ENCODE data around the gene S100A14. TPM values are rescaled to one million over a fixed set of nuclear protein-coding genes. Genes with fewer than 3 reads are reported as not detected.

S100A14 gene
- total RNA-seq, 4 donors from 2014 or later, result 112 to 175 (median 132) TPM

DNA sequence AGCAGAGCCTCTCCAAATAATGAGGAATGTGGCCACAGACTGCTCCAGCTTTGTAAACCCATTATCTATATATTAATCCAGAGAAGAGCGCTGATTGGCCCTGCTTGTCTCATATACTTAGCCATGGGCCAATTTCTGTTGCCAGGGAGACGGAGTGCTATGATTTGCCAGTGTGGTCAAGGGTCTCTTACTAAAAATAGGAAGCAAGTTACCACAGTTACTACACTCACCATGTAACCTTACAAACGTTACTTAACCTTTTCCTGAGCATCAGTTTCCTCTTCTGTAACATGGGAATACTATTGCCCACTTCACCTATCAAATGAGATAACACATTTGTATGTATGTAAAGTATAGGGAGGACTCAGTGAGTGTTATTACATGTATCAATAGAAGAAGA is 42.8 kb downstream of the S100A14 start:
- intact Hi-C loops (cut with DNase I), result loop anchor here (10.0 kb wide), 1 partner anchor 91 kb away; no protein-coding TSS in a partner anchor
- WGBS, 2 donors, result 73 to 84% methylated on average over 3 of the region's 3 CpGs
- peaks cover 4 to 14% of the 10 kb centered on the region in 2 donors for H3K4me1 ChIP-seq
- H3K9me3 ChIP-seq, result no peaks in the 10 kb centered on the region
- TF ChIP-seq POLR2A (IDR thresholded peaks at IDR 0.05), result no peak
- TF ChIP-seq, protein P1, sequence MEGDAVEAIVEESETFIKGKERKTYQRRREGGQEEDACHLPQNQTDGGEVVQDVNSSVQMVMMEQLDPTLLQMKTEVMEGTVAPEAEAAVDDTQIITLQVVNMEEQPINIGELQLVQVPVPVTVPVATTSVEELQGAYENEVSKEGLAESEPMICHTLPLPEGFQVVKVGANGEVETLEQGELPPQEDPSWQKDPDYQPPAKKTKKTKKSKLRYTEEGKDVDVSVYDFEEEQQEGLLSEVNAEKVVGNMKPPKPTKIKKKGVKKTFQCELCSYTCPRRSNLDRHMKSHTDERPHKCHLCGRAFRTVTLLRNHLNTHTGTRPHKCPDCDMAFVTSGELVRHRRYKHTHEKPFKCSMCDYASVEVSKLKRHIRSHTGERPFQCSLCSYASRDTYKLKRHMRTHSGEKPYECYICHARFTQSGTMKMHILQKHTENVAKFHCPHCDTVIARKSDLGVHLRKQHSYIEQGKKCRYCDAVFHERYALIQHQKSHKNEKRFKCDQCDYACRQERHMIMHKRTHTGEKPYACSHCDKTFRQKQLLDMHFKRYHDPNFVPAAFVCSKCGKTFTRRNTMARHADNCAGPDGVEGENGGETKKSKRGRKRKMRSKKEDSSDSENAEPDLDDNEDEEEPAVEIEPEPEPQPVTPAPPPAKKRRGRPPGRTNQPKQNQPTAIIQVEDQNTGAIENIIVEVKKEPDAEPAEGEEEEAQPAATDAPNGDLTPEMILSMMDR (IDR thresholded peaks at IDR 0.05), result no peak
- no peaks in the 10 kb centered on the region for H3K27me3 ChIP-seq
- H3K4me3 ChIP-seq (replicated peaks in 1 of 3), result no peak overlapping the region
- no peak for DNase-seq
- H3K36me3 ChIP-seq, result no peaks in the 10 kb centered on the region
- H3K27ac ChIP-seq, result peak overlapping the region in 2 of 3 donors; percentile 32 to 53

DNA sequence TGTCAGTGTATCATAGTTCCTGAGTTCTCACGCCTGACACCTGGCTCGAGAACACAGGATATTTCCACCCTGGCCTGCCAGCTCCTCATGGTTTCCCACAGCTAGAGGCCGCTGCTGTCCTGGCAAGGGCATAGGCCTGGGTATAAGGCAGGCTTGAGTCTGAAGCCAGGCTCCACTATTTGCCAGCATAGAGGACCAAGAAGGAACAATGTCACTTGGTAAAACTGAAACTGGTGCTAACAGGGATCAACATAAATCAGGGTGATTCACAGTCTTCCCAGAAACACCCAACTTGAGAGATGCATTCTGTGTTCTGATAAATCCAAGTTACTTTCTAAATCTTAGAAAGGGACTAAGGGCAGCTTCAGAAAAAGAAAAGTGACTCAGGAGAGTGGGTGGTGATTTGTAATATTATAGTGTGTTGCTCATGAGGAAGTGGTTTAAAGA is 43.5 kb downstream of the S100A14 start:
- Histone ChIP-seq H3K27ac (peak overlapping the region; percentile 10 to 53 (median 32)), H3K4me1 (peaks cover 12 to 22% of the 10 kb centered on the region in 2 donors), H3K36me3 (no peaks in the 10 kb centered on the region), H3K9me3 (no peaks in the 10 kb centered on the region), H3K4me3 (replicated peaks in 1 of 3) (no peak overlapping the region), H3K27me3 (no peaks in the 10 kb centered on the region)
- peak; percentile 92 to 94 for DNase-seq
- 8 to 10% methylated on average over 3 of the region's 3 CpGs for WGBS, 2 donors
- TF ChIP-seq POLR2A (IDR thresholded peaks at IDR 0.05), result no peak
- TF ChIP-seq, protein P1 (IDR thresholded peaks at IDR 0.05), result peak; percentile 67 to 96 (median 89)
- intact Hi-C loops (cut with DNase I), result loop anchor here (10.0 kb wide), 1 partner anchor 92 kb away; no protein-coding TSS in a partner anchor

DNA sequence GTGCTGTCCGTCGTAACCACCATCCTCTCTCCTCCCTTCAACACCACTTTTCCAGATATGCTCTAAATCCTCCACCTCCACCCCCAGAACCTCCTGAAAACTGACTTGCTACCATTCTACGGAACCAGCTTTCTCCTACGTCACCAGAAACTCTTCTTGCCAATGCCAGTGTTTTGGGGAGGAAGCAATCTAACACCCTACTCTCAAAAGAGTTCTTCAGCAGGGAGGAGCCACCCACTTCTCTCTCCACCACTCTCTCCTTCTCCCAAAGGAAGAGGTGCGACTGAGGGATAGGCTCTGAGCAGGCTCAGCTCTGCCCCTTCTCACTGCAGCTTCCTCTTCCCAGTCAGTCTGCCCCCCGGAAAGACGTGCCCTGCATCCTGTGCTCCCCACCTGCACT is 44.4 kb downstream of the S100A14 start:
- intact Hi-C loops (cut with DNase I), result loop anchor here (10.0 kb wide), 1 partner anchor 93 kb away; no protein-coding TSS in a partner anchor
- Histone ChIP-seq H3K4me1 (peaks cover 19 to 30% of the 10 kb centered on the region in 2 donors), H3K36me3 (no peaks in the 10 kb centered on the region), H3K27ac (no peak overlapping the region), H3K4me3 (replicated peaks in 1 of 3) (no peak overlapping the region), H3K9me3 (no peaks in the 10 kb centered on the region), H3K27me3 (no peaks in the 10 kb centered on the region)
- no peak for DNase-seq
- TF ChIP-seq POLR2A (IDR thresholded peaks at IDR 0.05), result no peak
- TF ChIP-seq, protein P1 (IDR thresholded peaks at IDR 0.05), result no peak
- 79 to 82% methylated on average over 7 of the region's 7 CpGs for WGBS, 2 donors

DNA sequence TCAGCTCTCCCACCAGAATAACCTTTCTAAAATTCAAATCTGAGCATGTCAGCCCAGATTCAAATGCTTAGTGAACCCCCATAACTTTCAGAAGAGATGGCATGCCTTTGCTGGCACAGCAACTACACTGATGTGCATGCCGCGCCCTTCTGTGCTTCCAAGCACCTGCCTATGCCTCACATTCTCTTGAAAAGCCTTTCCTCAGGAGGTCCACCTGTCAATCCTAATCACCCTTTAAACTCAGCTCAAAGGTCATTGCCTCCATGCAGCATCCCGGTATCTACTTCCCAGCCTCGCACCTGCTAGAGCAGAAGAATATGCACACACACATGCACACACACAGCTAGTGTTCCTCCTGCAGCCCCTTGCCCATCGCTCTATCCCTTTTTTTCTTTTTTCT is 45.3 kb downstream of the S100A14 start:
- Histone ChIP-seq H3K27me3 (no peaks in the 10 kb centered on the region), H3K4me3 (replicated peaks in 1 of 3) (no peak overlapping the region), H3K9me3 (no peaks in the 10 kb centered on the region), H3K36me3 (no peaks in the 10 kb centered on the region), H3K4me1 (peaks cover 26 to 39% of the 10 kb centered on the region in 2 donors), H3K27ac (no peak overlapping the region)
- intact Hi-C loops (cut with DNase I), result loop anchor here (10.0 kb wide), 1 partner anchor 94 kb away; no protein-coding TSS in a partner anchor
- 88 to 98% methylated on average over 5 of the region's 5 CpGs for WGBS, 2 donors
- DNase-seq, result no peak
- TF ChIP-seq POLR2A (IDR thresholded peaks at IDR 0.05), result no peak
- TF ChIP-seq, protein P1 (IDR thresholded peaks at IDR 0.05), result no peak

DNA sequence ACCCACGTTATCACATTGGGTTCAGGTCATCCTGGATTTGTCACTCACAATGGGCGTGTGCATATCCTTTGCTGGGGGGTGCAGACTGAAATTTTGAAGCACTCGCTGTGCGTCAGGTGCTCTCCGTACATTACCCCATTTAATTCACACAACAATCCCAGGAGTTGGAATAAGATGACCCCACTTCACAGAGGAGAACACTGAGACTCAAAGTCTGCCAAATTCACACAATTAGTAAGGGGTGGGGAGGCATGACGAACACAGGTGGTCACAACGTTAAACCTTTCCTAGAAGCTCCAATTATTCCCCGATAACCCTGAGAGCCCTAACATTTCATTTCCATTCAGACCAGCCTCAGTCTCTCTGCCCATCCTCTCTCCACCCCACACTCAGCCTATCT is 46.7 kb downstream of the S100A14 start:
- intact Hi-C loops (cut with DNase I), result loop anchor here (2.0 kb wide), 2 partner anchors 37 to 59 kb away; no protein-coding TSS in a partner anchor
- no peak overlapping the region for H3K4me3 ChIP-seq (replicated peaks in 1 of 3)
- TF ChIP-seq, protein P1 (IDR thresholded peaks at IDR 0.05), result no peak
- TF ChIP-seq POLR2A (IDR thresholded peaks at IDR 0.05), result no peak
- H3K36me3 ChIP-seq, result no peaks in the 10 kb centered on the region
- no peak for DNase-seq
- H3K27ac ChIP-seq, result no peak overlapping the region
- peaks cover 37 to 53% of the 10 kb centered on the region in 2 donors for H3K4me1 ChIP-seq
- no peaks in the 10 kb centered on the region for H3K27me3 ChIP-seq
- WGBS, 2 donors, result 89% methylated on average over 8 of the region's 8 CpGs
- H3K9me3 ChIP-seq, result no peaks in the 10 kb centered on the region
